Measurements from ENCODE around the gene GTF3C5. TPM values are rescaled to one million over a fixed set of nuclear protein-coding genes. Genes with fewer than 3 reads are reported as not detected.

GTF3C5 gene
- total and polyA plus RNA-seq, 2 experiments from 2014 or later, result 52.5 to 66.0 TPM

- Histone ChIP-seq H3K27me3 (no peaks in the 10 kb centered on the region), H3K4me2 (no peak overlapping the region), H3K27ac (no peak overlapping the region), H3K79me2 (no peaks in the 10 kb centered on the region), H3K4me1 (ENCODE audit: insufficient read depth) (no peaks in the 10 kb centered on the region), H3K9me2 (replicated peaks; ENCODE audit: insufficient read depth) (no peaks in the 10 kb centered on the region), H2AFZ (no peak overlapping the region), H3K9me3 (ENCODE audit: low read depth) (no peaks in the 10 kb centered on the region), H4K20me1 (ENCODE audit: insufficient read depth, poor library complexity, severe bottlenecking) (no peaks in the 10 kb centered on the region), H3K4me3 (no peak overlapping the region), H3K36me3 (replicated peaks; ENCODE audit: insufficient read depth, low read depth) (peaks cover 3% of the 10 kb centered on the region)
- DNase-seq (ENCODE audit: low spot score), result no peak
- over 99% methylated on average over 29 of the region's 32 CpGs for WGBS (ENCODE audit: low lambda C conversion rate, missing lambda C conversion rate)
- TF ChIP-seq, protein P1, sequence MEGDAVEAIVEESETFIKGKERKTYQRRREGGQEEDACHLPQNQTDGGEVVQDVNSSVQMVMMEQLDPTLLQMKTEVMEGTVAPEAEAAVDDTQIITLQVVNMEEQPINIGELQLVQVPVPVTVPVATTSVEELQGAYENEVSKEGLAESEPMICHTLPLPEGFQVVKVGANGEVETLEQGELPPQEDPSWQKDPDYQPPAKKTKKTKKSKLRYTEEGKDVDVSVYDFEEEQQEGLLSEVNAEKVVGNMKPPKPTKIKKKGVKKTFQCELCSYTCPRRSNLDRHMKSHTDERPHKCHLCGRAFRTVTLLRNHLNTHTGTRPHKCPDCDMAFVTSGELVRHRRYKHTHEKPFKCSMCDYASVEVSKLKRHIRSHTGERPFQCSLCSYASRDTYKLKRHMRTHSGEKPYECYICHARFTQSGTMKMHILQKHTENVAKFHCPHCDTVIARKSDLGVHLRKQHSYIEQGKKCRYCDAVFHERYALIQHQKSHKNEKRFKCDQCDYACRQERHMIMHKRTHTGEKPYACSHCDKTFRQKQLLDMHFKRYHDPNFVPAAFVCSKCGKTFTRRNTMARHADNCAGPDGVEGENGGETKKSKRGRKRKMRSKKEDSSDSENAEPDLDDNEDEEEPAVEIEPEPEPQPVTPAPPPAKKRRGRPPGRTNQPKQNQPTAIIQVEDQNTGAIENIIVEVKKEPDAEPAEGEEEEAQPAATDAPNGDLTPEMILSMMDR (IDR thresholded peaks at IDR 0.05; ENCODE audit: poor library complexity), result no peak
- TF ChIP-seq EZH2 (IDR thresholded peaks at IDR 0.05; ENCODE audit: borderline replicate concordance), result no peak
- TF ChIP-seq EZH2phosphoT487 (IDR thresholded peaks at IDR 0.05; ENCODE audit: low read depth, severe bottlenecking, unreplicated experiment), result no peak
Measured at GRCh38 chr9:133101356-133102189, 70.8 kb downstream of the GTF3C5 start.

DNA sequence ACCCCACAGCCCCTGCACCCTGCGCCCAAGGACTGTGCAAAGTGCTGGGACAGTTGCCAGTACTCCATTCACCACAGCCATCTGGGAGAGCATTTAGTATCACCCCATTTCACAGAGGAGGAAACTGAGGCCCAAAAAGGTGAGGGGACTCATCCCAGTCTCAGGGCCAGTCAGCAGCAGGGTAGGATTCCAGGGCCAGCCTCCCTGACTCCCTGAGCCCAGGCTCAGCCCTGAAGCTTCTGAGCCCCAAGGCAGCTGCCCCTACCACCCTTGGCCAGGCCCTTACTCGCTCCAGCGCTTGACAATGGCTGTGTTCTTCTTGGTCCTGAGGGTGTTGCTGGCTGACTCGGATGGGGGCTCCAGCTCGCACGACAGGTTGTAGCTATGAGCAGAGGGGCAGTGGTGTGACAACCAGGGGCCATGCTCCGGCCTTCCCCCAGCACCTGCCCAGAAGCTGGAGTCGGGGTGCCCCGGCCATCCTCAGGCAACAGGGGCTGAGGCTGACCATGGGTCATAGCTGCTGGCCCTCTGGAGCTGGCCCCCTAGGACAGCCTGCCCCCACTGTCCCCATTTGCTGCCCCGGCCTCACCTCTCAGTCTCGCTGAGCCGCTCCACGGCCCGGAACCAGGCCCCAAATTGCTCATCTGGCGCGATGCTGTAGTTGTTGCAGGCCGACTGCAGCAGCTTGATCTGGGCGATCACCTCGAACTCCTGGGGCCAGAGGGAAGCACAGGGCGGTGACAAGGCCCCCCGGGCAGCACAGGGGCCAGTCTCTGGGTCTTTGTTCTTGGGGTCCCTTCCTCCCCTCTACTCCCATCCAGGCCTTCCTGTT lies 71.6 kb downstream of the GTF3C5 start:
- WGBS (ENCODE audit: low lambda C conversion rate, missing lambda C conversion rate), result 97% methylated on average over 20 of the region's 21 CpGs
- peaks cover 3% of the 10 kb centered on the region for H3K36me3 ChIP-seq (replicated peaks; ENCODE audit: insufficient read depth, low read depth)

GRCh38 chr9:133103183-133103986 lies 72.6 kb downstream of the GTF3C5 start:
- TF ChIP-seq, protein P1 (IDR thresholded peaks at IDR 0.05; ENCODE audit: poor library complexity), result peak; percentile 84
- no peak for TF ChIP-seq EZH2 (IDR thresholded peaks at IDR 0.05; ENCODE audit: borderline replicate concordance)
- Histone ChIP-seq H3K4me1 (ENCODE audit: insufficient read depth) (no peaks in the 10 kb centered on the region), H4K20me1 (ENCODE audit: insufficient read depth, poor library complexity, severe bottlenecking) (no peaks in the 10 kb centered on the region), H3K9me3 (ENCODE audit: low read depth) (no peaks in the 10 kb centered on the region), H3K4me3 (no peak overlapping the region), H3K79me2 (no peaks in the 10 kb centered on the region), H3K27ac (no peak overlapping the region), H2AFZ (no peak overlapping the region), H3K4me2 (no peak overlapping the region), H3K9me2 (replicated peaks; ENCODE audit: insufficient read depth) (no peaks in the 10 kb centered on the region), H3K36me3 (replicated peaks; ENCODE audit: insufficient read depth, low read depth) (no peaks in the 10 kb centered on the region), H3K27me3 (no peaks in the 10 kb centered on the region)
- peak; percentile 56 for DNase-seq (ENCODE audit: low spot score)
- WGBS (ENCODE audit: low lambda C conversion rate, missing lambda C conversion rate), result 63% methylated on average over 14 of the region's 14 CpGs

More for the DNA sequence above, 71.6 kb downstream of the GTF3C5 start:
- TF ChIP-seq EZH2 (IDR thresholded peaks at IDR 0.05; ENCODE audit: borderline replicate concordance) (no peak), EZH2phosphoT487 (IDR thresholded peaks at IDR 0.05; ENCODE audit: low read depth, severe bottlenecking, unreplicated experiment) (no peak)
- TF ChIP-seq, protein P1 (IDR thresholded peaks at IDR 0.05; ENCODE audit: poor library complexity), result no peak
- Histone ChIP-seq H3K9me2 (replicated peaks; ENCODE audit: insufficient read depth) (no peaks in the 10 kb centered on the region), H3K79me2 (no peaks in the 10 kb centered on the region), H3K27me3 (no peaks in the 10 kb centered on the region), H3K27ac (no peak overlapping the region), H3K4me3 (no peak overlapping the region), H3K4me2 (no peak overlapping the region), H2AFZ (no peak overlapping the region), H3K4me1 (ENCODE audit: insufficient read depth) (no peaks in the 10 kb centered on the region), H3K9me3 (ENCODE audit: low read depth) (no peaks in the 10 kb centered on the region), H4K20me1 (ENCODE audit: insufficient read depth, poor library complexity, severe bottlenecking) (no peaks in the 10 kb centered on the region)
- DNase-seq (ENCODE audit: low spot score), result no peak

Data from hepatocyte (in vitro differentiated cells).